ENCODE results near the gene CIPC.

CIPC gene

GRCh38 chr14:77103475-77103874 is 5.4 kb downstream of the CIPC start:
- DNase-seq (ENCODE audit: low read depth), result no peak

- no peak for DNase-seq (ENCODE audit: low read depth)
Measured at GRCh38 chr14:77103951-77104350, 5.9 kb downstream of the CIPC start.

DNA sequence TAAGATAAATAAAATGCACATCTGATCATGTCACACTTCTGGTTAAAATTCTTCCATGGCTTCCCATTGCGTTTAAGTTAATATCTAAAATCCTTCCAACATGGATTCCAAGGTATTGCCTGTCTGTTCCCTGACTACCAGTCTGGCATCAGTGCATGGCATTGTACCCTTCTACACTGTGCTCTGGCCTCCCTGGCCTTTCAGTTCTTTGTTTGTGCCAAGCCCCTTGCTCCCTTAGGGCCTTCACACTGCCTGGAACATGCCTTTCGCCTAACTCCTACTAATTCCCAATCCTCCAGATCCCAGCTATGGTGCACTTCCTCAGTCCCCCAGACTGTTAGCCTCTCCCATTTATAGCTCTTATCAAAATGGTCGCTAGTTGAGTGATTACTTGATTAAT is 6.3 kb downstream of the CIPC start:
- no peak for DNase-seq (ENCODE audit: low read depth)

DNA sequence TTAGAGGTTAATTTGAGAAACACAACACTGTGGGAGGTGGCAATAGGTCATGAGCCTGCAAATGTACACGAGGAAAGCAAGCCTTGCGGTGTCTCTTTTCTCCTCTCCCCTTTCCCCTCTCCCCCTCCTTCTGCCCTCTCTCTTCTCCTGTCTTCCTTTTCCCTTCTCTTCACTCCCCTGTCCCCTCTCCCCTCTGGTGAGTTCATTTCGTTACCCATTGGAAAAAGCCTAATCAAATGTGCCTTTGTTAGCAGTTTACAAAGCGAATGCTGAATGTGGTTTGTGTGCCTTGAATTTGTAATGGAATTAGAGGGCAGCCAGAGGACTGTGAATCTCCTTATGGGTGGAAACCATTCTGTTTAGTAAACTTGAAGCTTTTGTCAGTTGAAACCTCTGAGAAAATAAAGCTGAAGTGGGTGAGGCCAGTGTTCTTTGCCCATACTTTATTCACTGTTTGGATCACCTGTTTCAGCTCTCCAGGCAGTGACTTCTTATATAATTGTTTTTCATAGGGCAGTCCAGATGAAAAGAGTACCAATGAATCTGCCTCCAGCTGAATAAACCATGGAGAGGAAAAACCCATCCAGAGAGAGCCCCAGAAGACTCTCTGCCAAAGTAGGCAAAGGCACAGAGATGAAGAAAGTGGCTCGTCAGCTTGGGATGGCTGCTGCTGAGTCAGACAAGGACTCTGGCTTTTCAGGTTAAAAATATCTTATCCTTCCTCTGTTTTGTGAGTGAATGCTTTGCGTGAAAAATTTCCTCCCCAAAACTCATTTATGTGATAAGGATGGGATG is 7.3 kb downstream of the CIPC start:
- DNase-seq (ENCODE audit: low read depth), result no peak

GRCh38 chr14:77106666-77107065 is 8.6 kb downstream of the CIPC start:
- no peak for DNase-seq (ENCODE audit: low read depth)

DNA sequence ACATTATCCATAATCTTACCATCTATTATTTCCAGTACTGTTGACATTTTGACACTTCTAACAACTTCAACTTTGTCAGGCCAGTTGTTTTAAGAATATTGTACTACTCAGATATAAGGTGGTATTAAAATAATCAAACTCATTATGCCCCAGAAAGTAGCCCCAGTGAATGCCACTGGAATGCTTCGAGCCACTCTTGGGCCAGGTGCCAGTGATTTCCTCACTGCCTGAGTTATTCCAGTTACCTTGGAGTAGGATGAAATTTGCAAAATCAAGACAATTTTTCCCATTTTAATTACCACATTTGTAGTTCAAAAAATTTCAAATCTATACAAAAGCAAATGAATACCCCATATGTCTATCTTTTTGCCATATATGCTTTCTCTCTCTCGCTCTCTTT is 9.2 kb downstream of the CIPC start:
- DNase-seq (ENCODE audit: low read depth), result no peak

GRCh38 chr14:77108753-77109152 is 10.7 kb downstream of the CIPC start:
- DNase-seq (ENCODE audit: low read depth), result no peak

GRCh38 chr14:77109656-77110055 is 11.6 kb downstream of the CIPC start:
- no peak for DNase-seq (ENCODE audit: low read depth)

GRCh38 chr14:77110286-77110685 is 12.2 kb downstream of the CIPC start:
- DNase-seq (ENCODE audit: low read depth), result no peak

DNA sequence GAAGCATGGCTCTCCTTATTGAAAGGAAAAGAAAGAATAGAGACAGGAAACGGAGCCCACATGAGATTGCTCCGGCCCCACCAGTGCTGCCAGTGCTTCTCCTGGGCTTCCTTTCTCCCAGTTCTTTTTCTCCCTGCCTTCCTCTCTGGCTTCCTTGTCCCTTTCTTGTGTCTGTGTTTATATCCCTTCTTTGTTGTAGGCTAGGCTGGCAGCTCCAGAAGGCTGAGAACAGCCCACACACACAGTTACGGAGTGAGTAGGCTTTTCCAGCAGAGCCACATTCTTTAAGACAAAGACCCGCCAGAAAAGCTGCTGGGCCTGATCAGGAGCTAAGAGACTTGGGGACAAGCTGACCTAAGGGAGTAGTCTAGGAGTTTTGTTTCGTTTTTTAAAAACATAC is 13.0 kb downstream of the CIPC start:
- no peak for DNase-seq (ENCODE audit: low read depth)

DNA sequence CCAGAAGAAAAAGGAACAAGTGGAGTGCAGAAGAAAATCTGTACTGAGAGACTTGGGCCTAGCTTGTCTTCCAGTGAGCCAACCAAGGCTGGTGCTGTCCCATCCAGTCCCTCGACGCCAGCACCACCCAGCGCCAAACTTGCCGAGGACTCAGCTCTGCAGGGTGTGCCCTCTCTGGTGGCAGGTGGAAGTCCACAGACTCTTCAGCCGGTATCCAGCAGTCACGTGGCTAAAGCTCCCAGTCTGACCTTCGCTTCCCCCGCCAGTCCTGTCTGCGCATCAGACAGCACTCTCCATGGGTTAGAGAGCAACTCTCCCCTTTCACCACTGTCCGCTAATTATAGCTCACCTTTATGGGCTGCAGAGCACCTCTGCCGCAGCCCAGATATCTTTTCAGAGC is 15.6 kb downstream of the CIPC start:
- no peak for DNase-seq (ENCODE audit: low read depth)

DNA sequence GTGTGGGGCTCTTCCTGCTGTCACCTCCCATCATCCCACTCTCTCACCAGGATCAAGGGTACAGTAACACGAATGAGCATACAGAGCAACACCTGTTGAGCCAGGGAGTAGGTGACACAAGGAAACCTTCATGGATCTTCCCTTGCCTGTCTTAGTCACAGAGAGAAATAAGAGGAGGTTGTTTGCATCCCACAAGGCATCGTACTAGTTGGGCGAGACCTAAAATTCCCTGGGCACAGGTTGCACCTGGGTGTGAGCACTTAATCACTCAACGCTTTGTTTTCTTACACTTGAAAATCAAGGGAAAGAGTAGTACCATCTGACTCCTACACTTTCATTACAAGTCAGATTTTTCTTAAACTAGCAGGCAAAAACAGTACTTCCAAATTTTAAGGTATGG is 16.6 kb downstream of the CIPC start:
- no peak for DNase-seq (ENCODE audit: low read depth)

DNA sequence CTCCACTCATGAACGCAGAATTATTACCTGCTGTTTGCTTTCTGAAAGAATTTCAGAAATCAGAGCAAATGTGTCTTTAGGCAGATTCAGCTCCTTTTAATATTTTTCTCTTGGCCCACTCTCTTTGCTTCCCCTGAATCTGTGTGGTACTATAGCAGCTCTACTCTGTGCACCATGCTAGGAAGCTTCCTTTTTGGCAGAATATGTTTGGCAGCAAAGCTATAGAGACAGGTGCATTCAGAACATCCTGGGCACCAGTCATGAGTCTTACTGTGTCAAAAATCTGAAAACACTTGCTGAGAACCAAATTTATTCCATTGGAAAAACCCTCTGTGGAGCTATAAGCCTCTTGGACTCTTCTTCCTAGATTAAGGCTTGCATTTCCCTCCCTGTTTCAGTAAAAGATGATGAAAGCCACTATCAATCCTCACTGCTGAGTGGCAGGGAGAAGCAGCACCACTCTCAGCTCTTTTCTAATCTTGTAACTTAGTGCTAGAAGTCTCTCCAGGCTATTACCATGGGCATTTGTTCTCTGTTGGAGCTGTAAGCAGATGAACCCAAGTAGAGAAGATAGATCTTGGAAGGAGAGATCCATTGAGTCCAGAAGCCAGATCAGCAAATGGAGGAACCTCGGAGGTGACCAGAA is 18.2 kb downstream of the CIPC start:
- DNase-seq (ENCODE audit: low read depth), result no peak

DNA sequence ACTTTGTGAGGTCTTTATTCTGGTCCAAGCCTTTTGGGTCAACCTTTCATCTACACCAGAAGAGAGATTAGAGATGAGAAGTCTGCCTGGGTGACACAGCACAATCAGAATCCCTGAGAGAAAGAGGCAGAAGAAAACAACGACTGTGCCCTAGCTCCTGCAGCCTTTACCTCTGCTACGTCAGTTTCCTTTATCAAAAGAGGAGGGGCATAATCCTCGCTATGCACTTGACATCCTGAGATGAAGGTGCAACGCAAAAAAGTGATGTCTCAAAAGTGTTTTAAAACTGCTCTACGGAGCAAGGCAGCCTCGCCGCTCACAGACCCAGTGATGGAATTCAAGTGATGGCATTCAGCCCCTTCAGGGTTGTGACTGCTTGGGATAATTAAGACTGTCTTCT is 21.8 kb downstream of the CIPC start:
- no peak for DNase-seq (ENCODE audit: low read depth)

DNA sequence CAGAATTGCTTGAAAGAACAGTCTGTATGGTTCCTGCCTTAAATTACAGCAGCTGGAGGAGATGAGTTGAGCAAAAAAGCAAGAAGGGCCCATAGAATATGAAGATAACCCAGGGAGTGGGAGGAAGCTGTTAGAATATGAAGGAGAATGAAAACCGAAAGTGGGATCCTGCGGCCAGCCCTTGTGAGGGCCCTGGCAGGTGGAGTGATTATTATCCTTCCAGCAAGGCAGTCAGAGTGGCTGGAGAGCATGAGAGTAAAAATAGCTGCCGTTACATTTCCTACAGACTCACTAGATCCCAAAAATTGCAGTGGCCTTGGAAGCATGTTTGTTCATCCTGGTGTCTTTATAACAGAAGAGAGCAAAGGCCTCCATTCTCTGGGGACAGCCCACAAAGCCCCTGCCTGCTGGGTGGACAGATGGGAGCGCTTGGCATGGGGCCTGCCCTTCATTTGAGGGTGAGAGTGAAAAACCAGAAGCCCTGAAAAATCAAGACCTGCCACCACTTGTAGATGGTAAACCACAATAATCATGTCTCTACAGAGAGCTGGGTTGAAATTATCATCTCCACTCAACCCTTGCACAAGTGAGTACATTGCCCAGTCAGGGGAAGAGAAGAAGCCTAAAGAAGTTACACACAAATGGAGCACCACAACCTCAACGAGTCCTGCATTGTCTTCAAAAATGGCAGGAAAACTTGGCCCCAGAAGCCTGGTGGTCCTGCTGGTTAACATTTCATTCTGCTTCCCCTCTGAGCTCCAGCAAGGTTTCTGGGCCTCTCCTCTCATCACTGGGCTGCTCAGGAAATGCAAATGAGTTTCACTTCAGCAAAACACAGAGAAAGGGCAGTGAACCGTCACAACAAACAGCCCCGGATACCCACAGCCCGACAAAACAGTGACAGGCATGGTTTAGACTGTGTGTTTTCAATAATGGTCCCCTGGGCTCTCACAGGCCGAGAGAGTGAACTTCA is 23.0 kb downstream of the CIPC start:
- DNase-seq (ENCODE audit: low read depth), result no peak

DNA sequence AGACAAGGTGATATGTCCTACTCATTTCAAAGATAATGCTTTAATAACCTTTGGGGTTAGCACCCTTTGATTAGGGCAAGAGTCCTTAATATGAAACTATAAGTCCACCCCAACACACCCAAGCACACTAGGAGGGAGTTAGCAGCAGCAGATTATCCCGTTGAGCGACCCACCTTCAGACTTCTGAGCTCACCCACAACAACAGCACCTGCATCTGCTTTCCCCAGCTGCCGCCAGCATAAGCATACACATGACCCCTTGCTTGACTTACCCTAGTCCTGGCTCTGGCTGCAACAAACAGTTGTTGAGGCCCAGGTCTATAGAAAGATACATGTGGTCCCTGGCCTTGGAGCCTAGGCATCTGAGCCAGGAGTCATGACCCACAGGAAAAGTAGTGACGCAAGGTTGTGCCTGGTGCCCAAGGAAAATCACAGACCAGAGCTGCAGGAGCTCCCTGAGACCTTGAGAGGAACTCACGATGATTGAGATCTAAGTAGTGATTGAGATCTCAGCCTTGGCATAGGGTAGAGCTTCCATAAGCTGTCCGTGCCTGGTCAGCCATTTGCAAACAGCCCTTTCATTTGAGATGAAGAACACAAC is 24.6 kb downstream of the CIPC start:
- no peak for DNase-seq (ENCODE audit: low read depth)

DNA sequence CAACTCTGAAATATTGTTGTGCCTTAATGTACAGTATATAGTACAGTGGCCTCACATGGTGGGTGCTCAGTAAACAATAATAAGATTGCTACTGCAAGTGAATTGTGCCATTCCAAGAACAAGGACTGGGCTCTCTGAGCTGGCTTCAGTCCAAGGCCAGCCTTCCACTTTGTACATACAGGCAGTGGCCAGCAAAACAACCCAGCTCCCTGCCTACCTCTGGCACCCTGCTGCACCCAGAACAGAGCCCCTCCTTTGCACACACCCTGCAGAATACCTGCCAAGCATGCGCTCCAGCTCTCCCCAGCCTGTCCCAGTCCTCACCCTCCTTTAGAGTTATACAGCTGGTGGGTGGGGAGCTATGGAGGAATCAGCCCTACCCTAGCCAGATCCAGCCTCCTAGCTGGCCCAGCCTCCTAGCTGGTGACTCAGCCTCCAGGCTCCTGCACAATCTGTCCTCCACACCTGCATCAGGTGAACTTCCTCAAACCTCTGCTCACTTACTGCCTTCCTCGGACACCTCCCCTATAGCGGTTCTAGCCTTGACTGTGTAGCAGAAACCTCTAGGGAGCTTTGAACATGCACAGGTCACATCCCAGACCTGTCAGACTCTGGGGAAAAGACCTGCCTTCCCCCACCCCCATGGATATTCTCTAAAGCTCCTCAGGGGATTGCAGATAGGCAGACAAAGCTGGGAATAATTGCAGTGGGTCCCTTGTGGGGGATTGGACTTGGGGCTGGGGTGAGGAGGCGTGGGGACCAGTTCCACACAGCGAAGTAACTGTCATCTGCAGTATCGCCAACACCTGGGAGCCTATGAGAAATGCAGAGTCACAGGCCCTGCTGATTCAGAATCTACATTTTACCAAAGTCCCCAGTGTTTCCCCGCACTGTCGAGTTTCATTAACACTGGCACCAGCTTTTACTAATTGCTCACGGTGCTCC is 25.6 kb downstream of the CIPC start:
- no peak for DNase-seq (ENCODE audit: low read depth)

DNA sequence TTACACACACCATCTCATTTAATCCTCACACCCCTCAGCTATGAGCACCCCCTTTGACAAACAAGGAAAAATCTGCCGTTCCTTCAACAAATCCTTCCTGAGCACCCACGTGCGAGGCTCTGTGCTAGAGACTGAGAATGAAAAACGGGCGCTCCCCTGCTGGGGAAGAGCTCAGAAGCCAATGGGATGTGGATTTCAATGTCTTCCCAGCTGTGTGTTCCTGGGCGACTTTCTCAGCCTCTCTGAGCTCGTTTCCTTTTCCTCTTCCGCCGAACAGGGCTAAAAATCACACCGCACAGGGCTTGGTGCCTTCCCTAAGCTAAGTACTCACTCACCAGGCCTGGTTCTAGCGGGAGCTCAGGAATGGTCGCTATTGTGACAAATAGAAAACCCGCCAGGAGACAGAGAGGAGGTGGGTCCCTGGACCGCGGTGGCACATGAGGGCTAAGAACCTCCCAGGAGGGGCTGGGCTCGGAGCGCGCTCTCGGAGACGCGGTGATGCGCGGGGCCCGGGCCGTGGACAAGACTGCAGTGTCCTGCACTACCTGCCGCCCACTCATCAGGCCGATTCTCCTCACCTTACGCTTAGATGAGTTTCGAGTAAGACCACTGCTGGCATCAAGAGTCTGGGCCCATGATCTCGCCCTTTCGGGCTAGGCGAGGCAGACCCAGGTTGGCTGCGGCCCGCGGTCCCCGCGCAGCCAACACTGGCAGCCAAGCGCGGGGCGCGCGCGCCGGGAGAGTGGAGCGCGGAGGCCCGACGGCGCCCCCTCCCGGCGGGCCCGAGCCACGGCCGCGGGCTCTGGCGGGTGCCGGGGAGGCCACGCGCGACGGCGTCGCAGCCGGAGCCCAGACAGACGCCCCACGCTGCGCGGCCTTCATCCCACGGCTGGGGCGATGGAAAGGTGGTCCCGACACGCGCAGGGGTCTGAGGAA is 26.6 kb downstream of the CIPC start:
- peak; percentile 1 for DNase-seq (ENCODE audit: low read depth)

- no peak for DNase-seq (ENCODE audit: low read depth)
Measured at GRCh38 chr14:77125281-77125801, 27.3 kb downstream of the CIPC start.

- no peak for DNase-seq (ENCODE audit: low read depth)
Measured at GRCh38 chr14:77125823-77126325, 27.8 kb downstream of the CIPC start.
